OCI-LY7 (cell line): Measurements from ENCODE around the gene GSG1L.

Source experiments
- CTCF ChIP-seq: fragments of 200-600 bp; sonication (generic); conservative IDR thresholded peaks from 2 replicates; pipeline ENCODE4 v1.5.1; 2014; ENCODE audit warnings: mild to moderate bottlenecking, antibody characterized with exemption, low read length, moderate library complexity, mixed read lengths
- EZH2phosphoT487 ChIP-seq: fragments of 200-600 bp; sonication (generic); IDR thresholded peaks from 2 replicates; pipeline ENCODE4 v1.6.1; 2018; ENCODE audit warnings: low read depth, borderline replicate concordance, mild to moderate bottlenecking, mixed run types, antibody characterized with exemption, low read length, moderate library complexity, mixed read lengths

DNA sequence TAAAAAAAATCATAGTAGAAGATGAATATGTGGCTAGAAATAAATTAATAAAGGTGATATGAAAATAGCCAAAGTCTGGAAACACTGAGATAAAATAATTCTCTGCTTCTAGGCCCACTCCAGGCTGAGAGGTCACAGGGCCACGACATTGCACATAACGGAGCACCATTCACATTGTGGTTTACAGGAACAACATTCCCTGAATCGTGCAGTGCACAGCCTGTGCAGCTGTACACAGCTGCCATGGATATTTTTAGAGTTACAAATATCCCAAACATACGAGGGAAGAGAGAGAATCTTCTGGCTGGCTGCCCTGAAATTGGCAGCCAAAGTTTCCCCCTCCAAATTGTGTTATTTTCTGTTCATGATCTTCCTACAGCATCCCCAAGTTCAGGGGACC is 68.8 kb downstream of the GSG1L start:
- TF ChIP-seq CTCF = no peak
- TF ChIP-seq EZH2phosphoT487 = no peak
